Measurements from ENCODE around the gene FAM185A.

The FAM185A gene

GRCh38 chr7:102830197-102830596, 81.4 kb downstream of the FAM185A start:
- DNase-seq (ENCODE audit: low read depth): no peak

GRCh38 chr7:102832674-102833073, 83.9 kb downstream of the FAM185A start:
- no peak for DNase-seq (ENCODE audit: low read depth)

GRCh38 chr7:102833343-102833742, 84.5 kb downstream of the FAM185A start:
- no peak for DNase-seq (ENCODE audit: low read depth)

- no peak for DNase-seq (ENCODE audit: low read depth)
Observed at GRCh38 chr7:102834466-102834865, 85.7 kb downstream of the FAM185A start.

GRCh38 chr7:102834999-102835398, 86.2 kb downstream of the FAM185A start:
- no peak for DNase-seq (ENCODE audit: low read depth)

- DNase-seq (ENCODE audit: low read depth): no peak
Observed at GRCh38 chr7:102836191-102836919, 87.6 kb downstream of the FAM185A start.

GRCh38 chr7:102836977-102837376, 88.2 kb downstream of the FAM185A start:
- no peak for DNase-seq (ENCODE audit: low read depth)

- no peak for DNase-seq (ENCODE audit: low read depth)
Observed at GRCh38 chr7:102837802-102838201, 89.0 kb downstream of the FAM185A start.

GRCh38 chr7:102838572-102839101, 89.8 kb downstream of the FAM185A start:
- peak; percentile 11 for DNase-seq (ENCODE audit: low read depth)

GRCh38 chr7:102840404-102840803, 91.6 kb downstream of the FAM185A start:
- DNase-seq (ENCODE audit: low read depth): no peak

- no peak for DNase-seq (ENCODE audit: low read depth)
Observed at GRCh38 chr7:102841290-102841689, 92.5 kb downstream of the FAM185A start.

- no peak for DNase-seq (ENCODE audit: low read depth)
Observed at GRCh38 chr7:102842284-102842683, 93.5 kb downstream of the FAM185A start.

GRCh38 chr7:102843850-102844249, 95.1 kb downstream of the FAM185A start:
- no peak for DNase-seq (ENCODE audit: low read depth)

- no peak for DNase-seq (ENCODE audit: low read depth)
Observed at GRCh38 chr7:102845346-102845745, 96.5 kb downstream of the FAM185A start.

- no peak for DNase-seq (ENCODE audit: low read depth)
Observed at GRCh38 chr7:102849079-102849478, 100.3 kb downstream of the FAM185A start.

- no peak for DNase-seq (ENCODE audit: low read depth)
Observed at GRCh38 chr7:102849538-102849937, 100.7 kb downstream of the FAM185A start.

- no peak for DNase-seq (ENCODE audit: low read depth)
Observed at GRCh38 chr7:102856036-102856435, 107.2 kb downstream of the FAM185A start.
